RKO (cell line): ENCODE data around the gene GGA2.
"Not testable (repeated sequence)": the region's sequence is repeated elsewhere in the genome, so short reads cannot be mapped to it uniquely, and the experiment has no call there.

Experiments used
- DNase-seq: peaks from one replicate; pipeline ENCODE4 v3.0.0-alpha.2; 2016; ENCODE audit warnings: low spot score

The GGA2 gene, protein sequence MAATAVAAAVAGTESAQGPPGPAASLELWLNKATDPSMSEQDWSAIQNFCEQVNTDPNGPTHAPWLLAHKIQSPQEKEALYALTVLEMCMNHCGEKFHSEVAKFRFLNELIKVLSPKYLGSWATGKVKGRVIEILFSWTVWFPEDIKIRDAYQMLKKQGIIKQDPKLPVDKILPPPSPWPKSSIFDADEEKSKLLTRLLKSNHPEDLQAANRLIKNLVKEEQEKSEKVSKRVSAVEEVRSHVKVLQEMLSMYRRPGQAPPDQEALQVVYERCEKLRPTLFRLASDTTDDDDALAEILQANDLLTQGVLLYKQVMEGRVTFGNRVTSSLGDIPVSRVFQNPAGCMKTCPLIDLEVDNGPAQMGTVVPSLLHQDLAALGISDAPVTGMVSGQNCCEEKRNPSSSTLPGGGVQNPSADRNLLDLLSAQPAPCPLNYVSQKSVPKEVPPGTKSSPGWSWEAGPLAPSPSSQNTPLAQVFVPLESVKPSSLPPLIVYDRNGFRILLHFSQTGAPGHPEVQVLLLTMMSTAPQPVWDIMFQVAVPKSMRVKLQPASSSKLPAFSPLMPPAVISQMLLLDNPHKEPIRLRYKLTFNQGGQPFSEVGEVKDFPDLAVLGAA

DNA sequence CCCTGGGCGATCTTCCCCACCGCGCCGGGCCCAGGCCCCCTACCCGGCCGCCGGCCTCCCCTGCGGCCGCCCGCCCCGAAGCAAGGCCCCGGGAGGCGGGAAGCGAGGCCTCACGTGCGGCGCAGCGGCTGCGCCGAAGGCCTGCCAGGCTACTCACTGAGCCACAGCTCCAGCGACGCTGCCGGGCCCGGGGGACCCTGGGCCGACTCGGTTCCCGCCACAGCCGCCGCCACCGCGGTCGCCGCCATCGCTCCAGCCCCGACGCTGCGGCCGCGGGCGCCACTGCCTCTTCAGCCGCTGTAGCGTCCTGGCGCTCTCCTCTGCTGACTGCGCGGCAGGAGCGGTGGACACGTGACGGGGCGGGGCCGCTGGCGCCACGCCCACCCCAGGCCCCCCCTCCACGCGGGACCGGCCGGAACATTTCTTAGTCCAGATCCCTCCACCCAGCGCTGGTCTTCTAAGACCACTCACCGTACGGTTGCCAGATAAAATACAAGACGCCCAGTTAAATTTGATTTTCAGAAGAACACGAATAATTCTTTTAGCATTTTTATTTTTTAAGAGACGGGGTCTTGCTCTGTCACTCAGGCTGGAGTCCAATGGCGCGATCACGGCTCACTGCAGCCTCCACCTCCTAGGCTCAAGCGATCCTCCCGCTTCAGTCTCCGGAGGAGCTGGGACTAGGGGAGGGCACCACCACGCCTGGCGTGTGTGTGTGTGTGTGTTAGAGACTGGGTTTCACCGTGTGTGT, at the start of gene GGA2:
Gene GGA2 (minus strand): TSS at position 331 of the 751 bp plus-strand sequence. CDS start 83 bp downstream, at position 248.
- peak; percentile 82 for DNase-seq

GRCh38 chr16:23557779-23558702, 47.7 kb upstream of the GGA2 start:
- peak; percentile 37 for DNase-seq

- peak; percentile 98 for DNase-seq
Observed at GRCh38 chr16:23556881-23557778, 46.8 kb upstream of the GGA2 start, which contains the start of the genes EARS2 and UBFD1. Gene EARS2, minus strand, starts transcription at chr16:23557350. Its CDS starts 7 bp downstream, at chr16:23557343. Gene UBFD1, plus strand, starts transcription at chr16:23557727. Its CDS starts 16 bp downstream, at chr16:23557743.

GRCh38 chr16:23554536-23554935, 44.2 kb upstream of the GGA2 start:
- DNase-seq = no peak

DNA sequence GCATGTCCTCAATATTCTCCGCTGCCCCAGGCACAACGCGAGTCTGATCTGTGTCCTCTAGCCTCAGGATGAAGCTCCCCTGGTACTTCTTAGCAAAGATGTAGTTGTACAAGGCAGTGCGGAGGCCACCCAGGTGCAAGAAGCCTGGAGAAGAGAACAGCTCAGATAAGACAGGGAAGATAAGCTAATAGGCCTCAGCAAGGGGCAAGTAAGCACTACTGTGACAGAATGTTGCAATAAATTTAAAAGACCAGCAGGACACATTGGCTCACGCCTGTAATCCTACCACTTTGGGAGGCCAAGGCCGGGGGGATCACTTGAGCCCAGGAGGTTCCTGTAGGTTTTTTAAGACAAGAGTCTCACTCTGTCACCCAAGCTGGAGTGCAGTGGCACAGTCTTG, 41.9 kb upstream of the GGA2 start:
- DNase-seq = no peak

DNA sequence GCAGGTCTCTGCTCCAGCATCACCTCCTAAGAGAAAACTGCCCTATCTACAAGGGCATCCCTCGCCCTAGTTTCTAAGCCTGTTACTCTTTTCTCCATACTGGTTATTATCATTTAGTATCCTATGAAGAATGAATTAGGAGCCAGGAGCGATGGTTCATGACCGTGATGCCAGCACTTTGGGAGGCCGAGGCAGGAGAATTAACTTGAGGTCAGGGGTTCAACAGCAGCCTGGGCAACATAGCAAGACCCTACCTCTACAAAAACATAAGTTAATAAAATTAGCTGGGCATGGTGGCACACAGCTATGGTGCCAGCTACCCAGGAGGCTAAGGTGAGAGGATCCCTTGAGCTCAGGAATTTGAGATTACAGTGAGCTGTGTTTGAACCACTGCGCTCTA, 39.6 kb upstream of the GGA2 start:
- no peak for DNase-seq

DNA sequence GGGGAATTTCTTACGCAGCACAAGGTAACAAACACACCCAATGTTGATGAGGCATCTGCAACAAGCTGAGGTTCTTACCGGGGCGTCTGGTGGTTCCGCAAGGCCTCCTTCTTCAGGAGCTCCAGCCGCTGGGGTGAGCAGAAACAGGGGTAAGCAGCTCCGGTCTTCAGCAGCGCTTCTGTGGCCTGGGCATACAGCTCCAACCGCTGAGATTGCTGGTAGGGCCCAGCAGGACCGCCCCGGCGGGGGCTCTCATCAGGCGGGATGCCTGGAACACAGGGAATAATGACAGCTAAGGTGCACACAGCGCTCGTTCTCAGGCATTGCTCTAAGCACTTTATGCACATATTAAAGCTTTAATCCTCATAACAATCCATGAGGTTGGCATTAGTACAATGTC, 34.1 kb upstream of the GGA2 start:
- no peak for DNase-seq

DNA sequence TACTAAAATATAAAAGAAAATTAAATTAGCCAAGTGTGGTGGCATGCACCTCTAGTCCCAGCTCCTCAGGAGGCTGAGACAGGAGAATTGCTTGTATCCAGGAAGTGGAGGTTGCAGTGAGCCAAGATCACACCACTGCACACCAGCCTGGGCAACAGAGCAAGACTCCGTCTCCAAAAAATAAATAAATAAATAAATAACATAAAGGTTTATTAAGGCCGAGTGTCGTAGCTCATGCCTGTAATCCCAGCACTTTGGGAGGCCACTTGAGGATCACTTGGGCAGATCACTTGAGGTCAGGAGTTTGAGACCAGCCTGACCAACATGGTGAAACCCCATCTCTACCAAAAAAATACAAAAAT, 30.5 kb upstream of the GGA2 start:
- DNase-seq = not testable (repeated sequence)

- DNase-seq = no peak
Observed at GRCh38 chr16:23539984-23540816, 29.9 kb upstream of the GGA2 start.

DNA sequence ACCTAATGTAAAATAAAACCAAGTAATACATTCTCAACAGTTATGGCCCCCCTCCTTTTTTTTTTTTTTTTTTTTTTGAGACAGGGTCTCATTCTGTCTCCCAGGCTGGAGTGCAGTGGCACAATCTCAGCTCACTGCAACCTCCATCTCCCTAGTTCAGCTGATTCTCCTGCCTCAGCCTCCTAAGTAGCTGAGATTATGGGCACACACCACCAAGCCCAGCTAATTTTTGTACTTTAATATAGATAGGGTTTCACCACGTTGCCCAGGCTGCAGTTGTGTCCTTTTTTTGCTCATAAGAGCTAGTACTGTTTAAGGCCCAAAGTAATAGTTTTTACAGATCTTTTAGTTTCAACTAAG, 28.6 kb upstream of the GGA2 start:
- no peak for DNase-seq

DNA sequence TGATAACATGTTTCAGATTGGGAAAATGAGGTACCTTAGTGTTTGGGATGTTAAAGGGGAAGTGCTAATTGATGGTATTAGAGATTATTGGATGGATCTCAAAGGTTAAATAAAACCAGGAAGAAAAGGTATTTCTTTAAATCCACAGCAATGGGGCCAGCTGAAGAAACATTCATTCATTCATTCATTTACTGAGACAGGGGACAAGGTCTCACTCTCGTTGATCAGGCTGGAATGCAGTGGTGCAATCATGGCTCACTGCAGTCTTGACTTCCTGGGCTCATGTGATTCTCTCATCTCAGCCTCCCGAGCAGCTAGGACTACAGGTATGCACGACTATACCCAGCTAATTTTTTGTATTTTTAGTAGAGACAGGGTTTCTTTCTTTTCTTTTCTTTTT, 27.1 kb upstream of the GGA2 start:
- DNase-seq = no peak

DNA sequence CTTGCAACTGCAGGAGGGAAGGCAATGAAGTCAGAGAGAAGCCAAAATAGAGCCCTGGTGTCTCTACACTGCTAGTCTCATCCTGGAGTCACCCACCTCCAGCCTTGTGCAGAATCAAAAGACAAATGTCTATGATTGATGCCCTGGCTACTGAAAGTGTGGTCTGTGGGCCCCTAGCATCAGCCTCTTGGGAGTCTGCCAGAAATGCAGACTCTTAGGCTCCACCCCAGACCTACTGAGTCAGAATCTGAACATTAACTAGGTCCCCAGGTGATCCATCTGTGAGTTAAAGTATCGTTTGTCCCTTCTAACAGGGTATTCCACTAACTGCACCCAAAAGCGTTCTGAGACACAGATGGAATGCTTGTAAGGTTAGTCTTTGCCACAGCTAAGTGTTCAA, 25.6 kb upstream of the GGA2 start:
- DNase-seq = no peak

DNA sequence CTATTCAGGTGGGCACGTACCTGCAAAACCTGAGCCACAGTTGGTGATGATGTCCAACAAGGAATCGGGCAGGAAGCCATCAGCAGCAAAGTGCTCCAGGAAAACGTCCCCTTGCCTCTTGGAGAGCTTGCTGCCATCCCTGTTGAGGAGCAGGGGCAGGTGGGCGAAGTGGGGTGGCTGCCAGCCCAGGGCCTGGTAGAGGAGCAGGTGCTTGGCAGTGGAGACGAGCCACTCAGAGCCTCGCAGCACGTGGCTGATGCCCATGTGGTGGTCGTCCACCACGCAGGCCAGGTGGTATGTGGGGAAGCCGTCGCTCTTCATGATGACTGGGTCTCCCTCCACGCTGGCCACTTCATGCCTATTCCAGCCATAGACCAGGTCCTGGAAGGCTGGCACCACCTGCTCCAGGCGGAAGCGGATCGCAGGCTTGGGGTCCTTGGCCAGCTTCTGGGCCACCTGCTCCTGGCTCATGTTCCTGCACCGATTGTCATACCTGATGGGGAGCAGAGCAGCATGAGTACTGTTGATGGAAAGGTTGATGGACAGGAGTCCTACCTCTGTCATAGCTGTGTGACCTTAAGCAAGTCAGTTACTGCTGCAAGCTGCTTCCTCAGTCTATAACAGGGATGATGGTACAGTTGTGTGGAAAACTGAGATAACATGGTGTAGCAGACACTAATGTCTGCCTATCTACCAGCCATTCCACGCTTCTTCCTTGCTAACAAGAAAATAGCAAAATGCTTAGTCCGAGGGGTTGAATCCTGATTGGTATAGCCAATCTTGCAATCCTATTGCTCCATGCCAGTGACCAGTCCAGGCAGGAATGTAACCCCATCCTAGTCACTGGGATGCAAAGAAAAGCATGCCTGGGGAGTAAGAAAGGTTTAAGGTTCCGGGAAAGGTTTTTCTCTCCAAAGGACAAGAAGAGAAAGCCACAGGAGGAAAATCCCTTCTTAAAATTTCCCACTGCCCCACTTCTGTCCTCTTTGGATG, 24.9 kb upstream of the GGA2 start:
- no peak for DNase-seq

GRCh38 chr16:23532448-23532847, 22.2 kb upstream of the GGA2 start:
- DNase-seq = no peak

GRCh38 chr16:23530062-23530461, 19.8 kb upstream of the GGA2 start:
- DNase-seq = no peak

- DNase-seq = no peak
Observed at GRCh38 chr16:23528644-23529310, 18.5 kb upstream of the GGA2 start.

DNA sequence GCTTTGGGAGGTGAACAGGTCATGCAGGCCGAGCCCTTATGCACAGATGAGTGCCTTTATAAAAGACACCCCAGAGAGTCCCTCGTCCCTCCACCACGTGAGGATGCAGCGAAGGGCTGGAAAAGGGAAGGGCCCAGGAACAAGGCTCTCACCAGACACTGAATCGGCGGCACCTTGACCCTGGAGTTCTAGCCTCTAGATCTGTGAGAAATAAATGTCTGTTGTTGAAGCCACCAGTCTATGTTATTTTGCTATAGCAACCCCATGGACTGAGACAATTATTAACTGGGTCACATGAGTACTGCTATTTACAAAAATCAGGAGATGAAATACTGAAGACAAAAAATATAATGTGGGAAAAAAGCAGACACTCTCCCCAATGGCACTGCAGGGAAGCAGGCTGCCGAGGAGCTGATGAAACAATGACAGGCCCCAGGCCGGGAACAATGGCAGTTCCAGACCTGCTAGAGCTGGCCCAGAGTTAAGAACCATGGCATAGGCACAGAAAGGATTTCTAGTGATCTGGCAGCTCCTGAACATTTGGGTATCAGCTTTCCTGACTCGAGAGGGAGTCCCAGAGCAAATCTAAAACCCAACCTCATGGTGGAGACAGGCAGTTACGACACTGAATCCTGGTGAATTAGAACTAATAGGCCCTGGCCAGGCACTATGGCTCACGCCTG, 17.8 kb upstream of the GGA2 start:
- no peak for DNase-seq
